ENCODE results near the gene RPN2.

- TF ChIP-seq CTCF (IDR thresholded peaks at IDR 0.05) = no peak
- no peak for TF ChIP-seq POLR2AphosphoS5 (IDR thresholded peaks at IDR 0.05)
Measured at GRCh38 chr20:37237656-37238055, 58.5 kb downstream of the RPN2 start.

All from gastroesophageal sphincter (tissue), 3 donors.